Tibial nerve (tissue), 4 donors: ENCODE measurements around the gene GDPD3. TPM values are rescaled to one million over a fixed set of nuclear protein-coding genes. Genes with fewer than 3 reads are reported as not detected.

Experiments used
- DNase-seq, 2 donors: peaks; one replicate each; pipeline ENCODE4 v3.0.0-alpha.2; 2019; ENCODE audit warnings: low spot score in 2 of 2
- H3K27ac ChIP-seq, 4 donors: fragments of 200-600 bp; sonication (generic) in 3 of 4; one replicate each; pipeline ENCODE4 v1.5.1; 2017 to 2019; ENCODE audit warnings: mild to moderate bottlenecking in 1 of 4
- H3K27me3 ChIP-seq, 2 donors: fragments of 200-600 bp; sonication (generic) in 1 of 2; one replicate each; pipeline versions ENCODE4 v1.5.1 to v1.6.0; 2017 to 2019
- H3K36me3 ChIP-seq, 3 donors: fragments of 200-600 bp; sonication (generic); one replicate each; pipeline ENCODE4 v1.5.1; 2018 to 2019
- H3K4me1 ChIP-seq, 4 donors: fragments of 200-600 bp; sonication (generic) in 3 of 4; one replicate each; pipeline ENCODE4 v1.5.1; 2017 to 2019
- H3K4me3 ChIP-seq, 4 donors: fragments of 200-600 bp; sonication (generic) in 3 of 4; one replicate each; pipeline ENCODE4 v1.5.1; 2017 to 2019; ENCODE audit warnings: mild to moderate bottlenecking in 1 of 4, moderate library complexity in 1 of 4
- H3K9me3 ChIP-seq, 4 donors: fragments of 200-600 bp; sonication (generic) in 3 of 4; one replicate each; pipeline ENCODE4 v1.5.1; 2017 to 2019
- CTCF ChIP-seq, 5 experiments: fragments of 200-600 bp in 3 of 5; fragments of 450-650 bp in 2 of 5; sonication (generic) in 3 of 5; IDR thresholded peaks; one replicate each; pipeline ENCODE4 v1.5.1; 2016 to 2019; ENCODE audit warnings: antibody characterized with exemption in 5 of 5, mild to moderate bottlenecking in 3 of 5, moderate library complexity in 2 of 5
- EP300 ChIP-seq, 2 donors: sonication (generic); formaldehyde crosslinking; IDR thresholded peaks; one replicate each; pipeline ENCODE4 v1.6.1; 2017; ENCODE audit warnings: antibody characterized with exemption in 2 of 2, mild to moderate bottlenecking in 1 of 2
- POLR2A ChIP-seq, 2 donors: fragments of 450-650 bp; IDR thresholded peaks; one replicate each; pipeline ENCODE4 v1.6.1; 2017; ENCODE audit warnings: antibody characterized with exemption in 2 of 2, mild to moderate bottlenecking in 2 of 2, moderate library complexity in 2 of 2
- WGBS, 2 donors: methylation state at CpG; one replicate each; pipeline ENCODE4 v1.1.5; 2018; 5-methylcytosine and 5-hydroxymethylcytosine counted together
- total RNA-seq, 4 donors: library from RNA; depleted of rRNA; stranded (reverse); fragments of >200 nt; gene quantifications; one replicate each; pipeline ENCODE4 v1.1.0, GENCODE V29; 2016

GDPD3 gene
- total RNA-seq, 4 donors from 2014 or later, result 2.8 to 5.2 (median 4.6) TPM

GRCh38 chr16:30104090-30104489 lies 9.2 kb downstream of the GDPD3 start:
- Histone ChIP-seq H3K27ac (no peak overlapping the region), H3K4me3 (no peak overlapping the region), H3K4me1 (no peaks in the 10 kb centered on the region), H3K36me3 (peaks cover 0 to 55% (median 0%) of the 10 kb centered on the region in 3 donors), H3K27me3 (no peaks in the 10 kb centered on the region), H3K9me3 (no peaks in the 10 kb centered on the region)
- whole genome bisulfite sequencing, 2 donors, result 77 to 79% methylated on average over 4 of the region's 4 CpGs
- DNase-seq, result no peak
- TF ChIP-seq EP300 (IDR thresholded peaks at IDR 0.05) (no peak), POLR2A (IDR thresholded peaks at IDR 0.05) (no peak), CTCF (IDR thresholded peaks at IDR 0.05) (no peak)

DNA sequence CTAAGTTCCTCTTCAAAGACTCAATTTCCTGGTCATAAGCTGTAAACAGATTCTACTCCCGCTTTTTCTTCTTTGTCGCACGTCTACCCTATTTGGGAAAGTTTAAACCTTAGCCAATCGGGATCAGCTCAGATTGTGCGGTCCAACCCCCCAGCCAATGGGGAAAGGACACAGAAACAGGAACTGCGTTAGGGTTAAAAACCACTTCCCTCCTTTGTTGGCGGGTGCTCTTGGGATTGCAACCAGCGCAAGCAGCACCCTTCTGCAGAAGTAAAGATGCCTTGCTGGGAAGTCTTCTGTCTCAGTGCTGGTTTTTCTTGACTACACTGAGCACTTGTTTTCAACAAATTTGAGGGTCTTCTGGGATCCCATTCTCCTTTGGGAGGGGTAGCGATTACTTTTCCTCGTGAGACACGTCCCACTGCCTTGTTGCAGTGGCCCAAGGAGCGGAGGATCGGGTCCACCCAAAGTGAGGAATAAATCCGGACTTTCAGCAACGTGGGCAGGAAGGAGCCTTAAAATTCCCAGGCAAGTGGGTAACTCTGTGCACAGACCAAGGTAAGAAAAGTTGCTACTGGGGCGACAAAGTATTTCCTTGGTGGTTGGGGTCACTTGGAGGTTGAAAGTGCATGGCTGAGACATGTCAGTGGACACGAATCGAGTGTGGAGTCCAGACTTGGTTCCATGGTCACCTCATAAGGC lies 16.3 kb downstream of the GDPD3 start:
- H3K36me3 ChIP-seq, result peaks cover 5 to 23% (median 5%) of the 10 kb centered on the region in 3 donors
- peaks cover 0 to 34% (median 21%) of the 10 kb centered on the region in 4 donors for H3K4me1 ChIP-seq
- H3K27me3 ChIP-seq, result no peaks in the 10 kb centered on the region
- WGBS, 2 donors, result 94 to 96% methylated on average over 18 of the region's 18 CpGs
- H3K27ac ChIP-seq, result peak overlapping the region; percentile 90 to 97 (median 96)
- H3K4me3 ChIP-seq, result peak overlapping the region in 2 of 4 donors; percentile 55 to 93
- H3K9me3 ChIP-seq, result peaks cover 0 to 23% (median 0%) of the 10 kb centered on the region in 4 donors
- no peak for DNase-seq
- TF ChIP-seq POLR2A (IDR thresholded peaks at IDR 0.05), result no peak
- TF ChIP-seq EP300 (IDR thresholded peaks at IDR 0.05), result no peak
- no peak for TF ChIP-seq CTCF (IDR thresholded peaks at IDR 0.05)

- peak; percentile 79 to 89 for DNase-seq
- Histone ChIP-seq H3K4me3 (peak within 1 kb of the TSS; percentile 67 to 93 (median 82)), H3K4me1 (peaks cover 0 to 41% (median 26%) of the 10 kb centered on the region in 4 donors), H3K27ac (peak within 1 kb of the TSS; percentile 90 to 97 (median 96)), H3K36me3 (peaks cover 5 to 23% (median 5%) of the 10 kb centered on the region in 3 donors), H3K27me3 (no peaks in the 10 kb centered on the region), H3K9me3 (peaks cover 0 to 23% (median 0%) of the 10 kb centered on the region in 4 donors)
- 23 to 35% methylated on average over 18 to 26 of the region's 77 CpGs for WGBS, 2 donors
- TF ChIP-seq POLR2A (IDR thresholded peaks at IDR 0.05) (peak; percentile 60 to 92), CTCF (IDR thresholded peaks at IDR 0.05) (peak in 2 of 5 experiments; percentile 10 to 24), EP300 (IDR thresholded peaks at IDR 0.05) (peak in 1 of 2 donors; percentile 78)
These were observed 17.1 kb downstream of the GDPD3 start, which contains the start of gene YPEL3 for GRCh38 chr16:30096105-30096861. Gene YPEL3, minus strand, starts transcription at chr16:30096213. Its CDS starts 731 bp downstream, at chr16:30095482.

- DNase-seq, result no peak
- WGBS, 2 donors, result 11 to 42% methylated on average over 10 to 44 of the region's 47 CpGs
- Histone ChIP-seq H3K4me1 (peaks cover 0 to 50% (median 32%) of the 10 kb centered on the region in 4 donors), H3K36me3 (peaks cover 5 to 23% (median 5%) of the 10 kb centered on the region in 3 donors), H3K9me3 (peaks cover 0 to 23% (median 0%) of the 10 kb centered on the region in 4 donors), H3K27ac (peak overlapping the region; percentile 90 to 97 (median 96)), H3K27me3 (no peaks in the 10 kb centered on the region), H3K4me3 (peak overlapping the region; percentile 67 to 93 (median 82))
- no peak for TF ChIP-seq POLR2A (IDR thresholded peaks at IDR 0.05)
- TF ChIP-seq EP300 (IDR thresholded peaks at IDR 0.05), result no peak
- no peak for TF ChIP-seq CTCF (IDR thresholded peaks at IDR 0.05)
These were observed 17.9 kb downstream of the GDPD3 start for GRCh38 chr16:30095166-30096078.
